ENCODE measurements around the gene TUBB.
"Not testable (repeated sequence)": the region's sequence is repeated elsewhere in the genome, so short reads cannot be mapped to it uniquely, and the experiment has no call there.

TUBB gene

DNA sequence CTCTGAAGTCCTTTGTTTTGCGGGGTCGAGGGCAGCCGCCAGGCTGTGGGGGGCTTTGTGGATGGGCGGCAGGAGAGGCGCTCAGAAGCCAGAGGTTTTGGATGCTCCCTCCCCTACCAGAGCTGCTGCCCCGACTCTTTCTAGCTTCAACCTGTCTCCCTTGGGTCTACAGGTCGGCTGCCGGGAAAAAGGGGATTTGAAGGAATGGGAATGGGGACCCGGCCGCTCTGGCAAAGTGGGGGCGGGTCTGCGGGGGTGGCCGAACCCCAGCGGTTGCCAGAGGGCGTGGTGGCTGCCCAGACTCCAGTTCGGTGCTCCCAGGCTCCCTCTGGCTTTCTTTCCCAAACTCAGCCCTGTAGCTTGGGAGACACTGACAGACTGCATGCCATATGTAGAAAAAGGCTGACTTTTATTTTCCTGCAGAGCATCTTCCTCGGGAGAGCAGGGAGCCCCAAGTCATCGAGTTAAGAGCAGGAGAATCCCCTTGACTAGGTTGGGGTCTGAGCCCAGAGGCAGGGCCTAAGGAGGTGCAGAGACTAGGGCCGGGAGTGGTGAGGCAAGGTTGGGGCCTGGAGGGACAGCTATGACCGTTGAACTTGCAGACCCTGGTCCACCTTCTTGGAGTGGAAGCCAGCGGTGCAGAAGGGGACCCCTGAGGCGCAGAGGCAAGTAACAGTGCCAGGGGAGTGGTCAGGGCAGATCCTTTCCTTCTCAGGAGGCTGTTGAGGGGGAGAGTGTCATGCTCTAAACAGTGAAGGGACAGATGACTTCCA, 32.3 kb upstream of the TUBB start:
- no peak for DNase-seq (ENCODE audit: low read depth)

GRCh38 chr6:30688569-30688968, 31.6 kb upstream of the TUBB start:
- no peak for DNase-seq (ENCODE audit: low read depth)

DNA sequence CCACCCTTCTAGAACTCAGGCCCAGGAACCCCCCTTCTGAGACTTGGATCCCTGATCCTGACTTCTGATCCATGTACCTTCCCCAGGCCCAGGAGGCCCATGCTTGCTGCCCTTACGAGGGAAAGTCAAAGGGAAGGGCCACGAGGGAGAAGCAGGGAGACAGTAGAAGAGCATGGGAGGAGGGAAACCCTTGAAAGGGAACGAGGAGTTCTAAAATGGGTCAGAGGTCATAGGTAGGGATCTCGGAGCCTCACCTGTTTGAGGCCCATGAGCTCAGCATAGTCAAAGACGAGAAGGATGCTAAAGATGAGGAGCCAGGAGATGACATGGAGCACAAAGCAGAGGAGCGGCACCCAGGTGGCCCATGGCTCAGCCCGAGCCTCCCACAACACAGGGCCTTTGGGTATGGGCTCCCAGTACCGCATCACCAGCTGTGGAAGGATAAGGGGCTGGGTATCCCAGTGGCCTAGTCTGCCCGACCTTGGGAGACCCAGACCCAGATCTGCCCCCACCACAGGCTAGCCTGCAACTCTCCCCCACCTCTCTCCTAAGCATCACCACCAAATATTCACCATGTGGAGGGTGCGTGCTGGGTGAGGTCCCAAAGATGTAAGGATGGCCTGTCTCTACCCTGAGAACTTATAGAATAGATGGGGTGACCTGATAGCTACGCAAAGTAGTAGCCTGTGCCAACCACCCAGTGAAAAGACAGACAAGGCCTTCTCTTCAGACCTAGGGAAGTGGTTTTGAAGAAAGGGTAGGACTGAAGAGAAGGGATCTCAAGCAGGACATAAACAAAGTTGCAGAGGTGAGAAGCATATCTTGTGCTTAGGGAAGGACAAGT, 30.9 kb upstream of the TUBB start:
- DNase-seq (ENCODE audit: low read depth) = no peak

GRCh38 chr6:30689985-30690384, 30.2 kb upstream of the TUBB start:
- no peak for DNase-seq (ENCODE audit: low read depth)

GRCh38 chr6:30690403-30691207, 29.5 kb upstream of the TUBB start, which contains the start of gene NRM:
Gene NRM, minus strand, starts transcription at chr6:30690984. Its CDS starts 10 bp downstream, at chr6:30690974.
- peak; percentile 60 for DNase-seq (ENCODE audit: low read depth)

DNA sequence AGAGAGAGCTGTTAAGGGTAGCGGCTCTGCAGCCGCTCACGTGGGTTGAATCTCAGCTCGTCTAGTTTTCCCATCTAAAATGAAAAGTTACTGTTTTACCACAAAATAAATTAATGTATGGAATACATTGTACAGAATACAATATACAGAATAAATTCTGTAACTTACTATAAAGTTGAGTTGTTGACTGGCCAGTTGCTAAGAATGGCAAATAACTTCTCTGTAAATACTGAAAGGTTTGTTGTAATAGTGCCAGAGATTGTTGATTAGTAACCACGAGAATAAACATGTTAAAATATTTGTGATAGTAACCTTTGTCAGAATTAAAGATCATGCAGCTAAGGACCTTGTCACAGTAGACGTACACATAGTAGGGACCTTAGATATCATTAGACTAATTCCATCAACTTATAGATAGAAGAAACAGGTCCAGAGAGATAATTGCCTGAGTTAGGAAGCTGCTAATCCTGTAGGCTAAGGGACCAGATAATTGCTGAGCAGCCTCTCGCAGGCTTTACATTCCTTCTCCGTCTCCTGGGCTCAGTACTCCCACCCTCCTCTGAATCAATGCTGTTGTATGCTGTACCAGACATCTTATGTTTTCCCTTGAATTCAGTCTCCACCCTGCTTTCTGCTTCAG, 28.8 kb upstream of the TUBB start:
- DNase-seq (ENCODE audit: low read depth) = no peak

- no peak for DNase-seq (ENCODE audit: low read depth)
Measured at GRCh38 chr6:30696432-30696831, 23.7 kb upstream of the TUBB start.

DNA sequence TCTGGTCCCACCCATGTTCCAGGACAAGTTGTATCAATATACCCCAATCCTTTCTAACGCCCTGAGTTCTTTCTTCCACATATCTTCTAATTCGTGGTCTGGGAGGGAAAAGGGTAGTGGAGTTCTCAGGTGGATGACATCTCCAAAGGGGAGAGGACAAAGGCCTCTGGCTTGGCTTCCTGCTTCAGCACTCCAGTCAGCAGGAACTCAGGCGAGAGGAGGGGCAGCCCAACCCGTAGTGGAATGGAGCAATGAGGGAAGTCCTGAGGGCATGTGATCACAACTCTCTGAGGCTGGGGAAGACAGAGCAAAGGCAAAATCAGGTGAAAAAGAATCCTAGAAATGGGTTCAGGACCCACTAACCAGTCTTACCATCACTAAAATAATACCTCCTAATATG, 19.8 kb upstream of the TUBB start:
- no peak for DNase-seq (ENCODE audit: low read depth)

- DNase-seq (ENCODE audit: low read depth) = no peak
Measured at GRCh38 chr6:30703011-30703410, 17.1 kb upstream of the TUBB start.

DNA sequence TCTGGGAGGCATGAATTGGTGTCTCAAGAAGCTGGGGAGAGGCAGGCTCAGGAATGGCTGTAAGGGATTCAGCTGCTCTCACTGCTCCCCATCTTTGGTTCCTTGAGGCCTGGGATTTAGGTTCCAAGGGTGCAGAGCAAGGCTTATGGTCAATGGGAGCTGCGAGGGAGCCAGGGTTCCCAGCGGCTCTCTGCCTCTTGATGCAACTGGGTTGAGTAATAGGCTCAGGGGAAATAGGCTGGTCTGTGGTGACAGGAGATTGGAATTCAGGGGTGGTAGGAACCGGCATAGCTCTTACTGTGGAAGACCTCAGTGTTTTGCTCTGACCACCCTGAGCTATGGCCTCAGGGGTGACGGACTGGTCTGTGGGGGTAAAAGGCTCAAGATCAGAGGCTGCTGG, 16.3 kb upstream of the TUBB start:
- DNase-seq (ENCODE audit: low read depth) = no peak

DNA sequence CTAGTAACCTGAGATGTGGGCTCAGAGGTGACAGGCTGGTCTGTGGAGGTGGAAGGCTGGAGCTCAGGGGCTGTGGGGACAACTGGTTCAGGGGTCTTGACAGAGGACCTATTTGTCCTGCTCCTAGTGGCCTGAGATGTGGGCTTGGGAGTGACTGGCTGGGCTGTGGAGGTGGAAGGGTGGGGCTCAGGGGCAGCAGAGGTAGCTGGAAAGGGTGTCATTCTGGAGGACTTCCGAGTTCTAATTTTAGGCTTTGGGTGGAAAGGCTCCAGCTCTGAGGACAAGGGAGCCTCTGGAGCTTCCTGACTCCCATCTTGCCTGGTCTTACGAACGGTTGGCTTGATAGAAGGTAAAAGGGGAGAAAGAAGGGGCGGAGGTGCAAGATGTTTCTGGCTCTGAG, 14.5 kb upstream of the TUBB start:
- no peak for DNase-seq (ENCODE audit: low read depth)

- DNase-seq (ENCODE audit: low read depth) = no peak
Measured at GRCh38 chr6:30707281-30707850, 12.8 kb upstream of the TUBB start.

GRCh38 chr6:30709101-30709868, 10.9 kb upstream of the TUBB start:
- no peak for DNase-seq (ENCODE audit: low read depth)

DNA sequence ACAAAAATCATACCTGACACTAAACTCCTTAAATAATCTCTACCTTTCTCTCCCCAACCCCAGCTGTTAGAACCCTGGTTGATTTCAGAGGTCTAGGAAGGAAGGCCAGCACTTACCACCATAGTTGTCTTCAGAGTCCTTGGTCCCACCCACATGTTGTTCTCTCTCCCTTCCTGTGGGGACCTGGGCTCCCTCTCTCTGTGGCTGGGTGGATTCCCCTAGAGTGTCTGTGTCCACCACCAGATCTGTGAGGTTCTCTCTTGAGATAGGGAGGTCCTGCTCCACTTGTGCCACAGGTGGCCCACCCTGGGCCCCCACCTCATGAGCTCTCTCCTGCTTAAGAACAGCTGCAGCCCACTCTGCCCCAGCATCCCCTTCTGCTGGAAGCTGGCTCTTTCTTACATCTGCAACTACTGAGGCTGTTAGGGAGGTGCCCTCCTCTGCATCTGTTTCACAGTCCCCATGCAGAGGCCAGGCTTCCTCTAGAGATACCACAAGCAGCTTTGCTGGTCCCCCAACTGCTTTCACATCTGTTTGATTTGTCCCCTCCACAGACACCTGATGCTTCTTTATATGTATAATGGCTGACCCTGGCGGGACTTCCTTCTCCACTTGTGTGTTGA, 8.3 kb upstream of the TUBB start:
- no peak for DNase-seq (ENCODE audit: low read depth)

DNA sequence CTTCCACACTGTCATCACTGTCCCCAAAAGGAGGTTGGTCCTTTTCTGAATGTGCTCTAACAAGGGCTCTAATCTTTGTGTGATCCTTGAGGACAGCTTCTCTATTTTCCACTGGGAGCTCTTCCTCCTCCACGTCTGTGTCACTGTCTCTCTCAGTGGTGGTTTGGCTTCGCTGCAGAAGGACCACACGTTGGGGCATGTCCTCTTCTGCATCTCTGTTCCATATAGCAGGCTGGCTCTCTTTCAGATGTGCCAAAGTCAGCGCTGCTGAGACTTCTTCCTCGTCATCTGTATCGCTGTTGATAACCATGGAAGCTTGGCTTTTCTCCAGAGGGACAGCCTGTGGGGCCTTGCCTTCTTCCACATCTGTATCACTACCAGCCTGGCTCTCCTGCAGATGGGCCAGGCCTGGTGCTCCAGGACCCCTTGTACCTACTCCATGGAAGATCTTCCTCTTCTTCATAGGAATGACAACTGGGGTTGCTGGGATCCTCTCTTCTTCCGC, 7.7 kb upstream of the TUBB start:
- DNase-seq (ENCODE audit: low read depth) = no peak

DNA sequence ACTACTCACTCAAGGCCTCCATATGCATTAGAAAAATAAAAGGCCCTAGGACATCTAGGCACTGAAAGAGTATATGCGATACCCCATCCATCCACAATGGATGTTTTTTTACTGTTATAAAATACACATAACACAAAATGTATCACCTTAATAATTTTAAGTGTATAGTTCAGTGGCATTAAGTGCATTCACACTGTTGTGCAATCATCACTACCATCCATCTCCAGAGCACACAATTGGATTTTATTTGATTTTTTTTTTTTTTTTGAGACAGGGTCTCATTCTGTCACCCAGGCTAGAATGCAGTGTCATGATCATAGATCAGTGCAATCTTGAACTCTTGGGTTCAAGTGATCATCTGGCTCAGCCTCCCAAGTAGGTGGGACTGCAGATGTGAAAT, 5.9 kb upstream of the TUBB start:
- DNase-seq (ENCODE audit: low read depth) = no peak

DNA sequence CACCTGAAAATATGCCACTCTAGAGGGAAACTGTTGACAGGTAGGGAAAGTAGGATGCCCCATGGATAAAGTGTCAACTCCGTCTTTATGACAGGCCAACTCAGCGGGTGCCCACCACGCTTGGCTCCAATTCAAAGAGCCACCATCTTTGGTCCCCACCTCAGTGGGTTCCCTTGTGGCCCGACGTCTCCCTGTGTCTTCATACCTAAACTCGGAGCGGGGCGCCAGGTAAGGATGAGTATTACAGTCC, 3.3 kb upstream of the TUBB start:
- no peak for DNase-seq (ENCODE audit: low read depth)

DNA sequence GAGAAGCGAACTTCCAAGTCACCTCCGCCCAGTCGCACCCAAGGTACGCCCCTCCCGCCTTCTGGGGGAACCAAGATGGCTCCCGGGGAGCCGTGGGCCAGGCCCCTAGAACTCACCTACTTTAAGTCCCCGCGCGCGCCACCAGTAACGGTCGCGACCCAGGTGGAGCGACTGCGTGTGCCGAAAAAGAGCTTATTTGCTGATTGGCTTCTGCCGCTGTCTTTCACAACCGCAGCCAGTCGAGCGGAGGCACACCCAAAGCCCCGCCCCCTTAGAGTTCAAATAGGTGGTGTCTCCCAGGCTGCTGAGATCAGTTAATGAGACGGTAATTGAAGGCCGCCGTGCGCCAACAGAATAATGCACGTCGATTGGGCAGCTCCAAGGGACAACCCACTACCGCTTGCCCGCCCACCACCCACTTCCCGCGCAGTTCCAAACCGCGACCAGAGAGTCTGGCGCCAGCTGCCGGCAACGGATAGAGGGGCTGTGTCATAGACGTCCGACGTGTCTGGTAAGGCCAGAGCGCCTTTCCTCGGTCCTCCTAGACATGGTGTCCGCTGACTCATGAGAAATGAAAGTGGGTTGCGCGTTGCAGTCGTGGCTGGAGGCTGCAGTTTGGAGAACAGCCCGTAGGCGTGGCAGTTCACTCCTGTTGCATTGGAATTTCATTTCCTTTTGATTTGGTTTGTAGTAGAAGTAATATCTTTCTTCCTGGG, 2.9 kb upstream of the TUBB start, which contains the start of gene MDC1:
Gene MDC1, minus strand, starts transcription at position 153 of the 716 bp plus-strand sequence. CDS start 2,106 bp downstream, outside the sequence.
- peak; percentile 98 for DNase-seq (ENCODE audit: low read depth)

DNA sequence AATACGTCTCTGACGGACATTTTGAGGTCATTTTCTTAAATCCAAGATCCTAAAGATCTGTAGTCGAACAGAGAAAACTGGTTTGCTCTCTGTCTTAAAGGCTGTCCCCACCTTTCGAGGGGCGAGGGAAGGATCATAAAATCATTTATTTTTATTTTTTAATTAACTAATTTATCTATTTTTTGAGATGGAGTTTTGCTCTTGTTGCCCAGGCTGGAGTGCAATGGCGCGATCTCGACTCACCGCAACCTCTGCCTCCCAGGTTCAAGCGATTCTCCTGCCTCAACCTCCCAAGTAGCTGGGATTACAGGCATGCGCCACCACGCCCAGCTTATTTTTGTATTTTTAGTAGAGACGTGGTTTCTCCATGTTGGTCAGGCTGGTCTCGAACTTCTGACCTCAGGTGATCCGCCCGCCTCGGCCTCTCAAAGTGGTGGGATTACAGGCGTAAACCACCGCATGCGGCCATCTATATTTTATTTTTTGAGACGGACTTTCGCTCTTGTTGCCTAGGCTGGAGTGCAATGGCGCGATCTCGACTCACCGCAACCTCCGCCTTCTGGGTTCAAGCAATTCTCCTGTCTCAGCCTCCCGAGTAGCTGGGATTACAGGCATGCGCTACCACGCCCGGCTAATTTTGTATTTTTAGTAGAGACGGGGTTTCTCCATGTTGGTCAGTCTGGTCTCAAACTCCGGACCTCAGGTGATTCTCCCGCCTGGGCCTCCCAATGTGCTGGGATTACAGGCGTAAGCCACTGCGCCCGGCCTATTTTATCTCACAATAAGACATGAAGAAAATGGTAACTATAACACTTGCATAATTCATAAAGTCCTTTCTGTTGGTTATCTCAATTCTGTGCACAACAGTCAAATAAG, 2.1 kb upstream of the TUBB start:
- not testable (repeated sequence) for DNase-seq (ENCODE audit: low read depth)

Data from stimulated activated CD8-positive, alpha-beta memory T cell treated with anti-CD3 and anti-CD28 coated beads, Interleukin-12 subunit alpha, Interleukin-12 subunit beta, amount 100 ng/mL, for 4 hours (primary cell).